Activated naive CD8-positive, alpha-beta T cell treated with anti-CD3 and anti-CD28 coated beads, Interleukin-2, amount 50 U/mL, for 24 hours (primary cell): ENCODE measurements around the gene SSBP3.

Experiments
- ATAC-seq: fragments of 150-1000 bp; cut with Tn5 transposase; one replicate; pipeline ENCODE4 v1.10.0; 2021
- DNase-seq: peaks from one replicate; pipeline ENCODE4 v3.0.0; 2021
- H3K27ac Mint-ChIP-seq: one replicate; pipeline ENCODE4 v1.8.0; 2021; ENCODE audit warnings: mild to moderate bottlenecking, mixed read lengths
- H3K27me3 Mint-ChIP-seq: one replicate; pipeline ENCODE4 v1.8.0; 2021; ENCODE audit warnings: mixed read lengths
- H3K36me3 Mint-ChIP-seq: one replicate; pipeline ENCODE4 v1.8.0; 2021; ENCODE audit warnings: low read depth, mixed read lengths
- H3K4me1 Mint-ChIP-seq: one replicate; pipeline ENCODE4 v1.8.0; 2021; ENCODE audit warnings: mixed read lengths
- H3K4me3 Mint-ChIP-seq: one replicate; pipeline ENCODE4 v1.8.0; 2021; ENCODE audit warnings: mild to moderate bottlenecking, moderate library complexity, mixed read lengths
- H3K9me3 Mint-ChIP-seq: one replicate; pipeline ENCODE4 v1.8.0; 2021; ENCODE audit warnings: mixed read lengths

Gene SSBP3

GRCh38 chr1:54262244-54262643, 143.9 kb downstream of the SSBP3 start:
- ATAC-seq (no peak), DNase-seq (no peak)
- no peaks in the 10 kb centered on the region for H3K4me1 Mint-ChIP-seq
- H3K4me3 Mint-ChIP-seq, result no peak overlapping the region
- no peaks in the 10 kb centered on the region for H3K36me3 Mint-ChIP-seq
- no peak overlapping the region for H3K27ac Mint-ChIP-seq
- no peaks in the 10 kb centered on the region for H3K9me3 Mint-ChIP-seq
- H3K27me3 Mint-ChIP-seq, result no peaks in the 10 kb centered on the region

DNA sequence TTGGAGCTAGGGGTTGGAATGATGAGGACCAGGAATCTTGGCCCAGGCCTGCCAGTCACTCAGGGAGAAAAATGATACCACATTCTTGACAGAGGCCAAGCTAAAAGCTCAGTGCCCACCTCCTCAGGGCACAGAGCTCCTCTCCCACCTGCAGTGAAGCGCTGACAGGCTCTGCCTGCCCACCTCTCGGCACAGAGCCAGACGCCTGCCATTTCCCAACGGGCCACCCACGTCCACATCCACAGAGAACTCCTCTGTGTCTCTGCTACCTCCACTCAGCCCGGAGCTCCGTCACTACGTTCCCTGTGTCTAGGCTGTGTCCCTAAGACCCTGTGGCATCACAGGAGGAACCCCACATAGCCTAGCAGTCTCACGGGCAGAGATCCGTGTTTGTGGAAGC, 145.4 kb downstream of the SSBP3 start:
- H3K9me3 Mint-ChIP-seq, result no peaks in the 10 kb centered on the region
- no peaks in the 10 kb centered on the region for H3K4me1 Mint-ChIP-seq
- H3K36me3 Mint-ChIP-seq, result no peaks in the 10 kb centered on the region
- ATAC-seq (no peak), DNase-seq (no peak)
- H3K27me3 Mint-ChIP-seq, result no peaks in the 10 kb centered on the region
- H3K4me3 Mint-ChIP-seq, result no peak overlapping the region
- no peak overlapping the region for H3K27ac Mint-ChIP-seq

GRCh38 chr1:54259546-54260140, 146.6 kb downstream of the SSBP3 start:
- Mint-ChIP-seq H3K27me3 (no peaks in the 10 kb centered on the region), H3K4me3 (no peak overlapping the region), H3K36me3 (no peaks in the 10 kb centered on the region), H3K4me1 (no peaks in the 10 kb centered on the region), H3K9me3 (no peaks in the 10 kb centered on the region), H3K27ac (no peak overlapping the region)
- ATAC-seq (no peak), DNase-seq (no peak)

DNA sequence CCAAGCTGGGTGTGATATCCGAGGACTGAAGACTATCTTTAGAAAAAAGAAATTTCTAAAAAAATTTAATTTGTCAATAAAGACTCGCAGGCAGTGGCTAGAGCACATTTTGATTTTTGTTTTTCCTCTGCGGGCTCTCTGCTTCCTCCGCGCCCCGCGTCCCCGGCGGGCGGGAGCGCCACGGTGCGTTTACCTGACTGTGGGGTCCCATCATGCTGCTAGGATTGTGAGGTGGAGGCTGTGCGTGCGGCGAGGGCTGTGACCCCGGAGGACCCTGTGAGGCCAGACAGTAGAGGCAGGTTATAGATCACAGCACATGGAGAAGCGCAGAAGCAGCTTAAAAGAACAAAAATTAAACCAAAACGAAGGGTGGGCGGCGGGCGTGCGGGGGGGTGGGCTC, 148.3 kb downstream of the SSBP3 start:
- Mint-ChIP-seq H3K9me3 (no peaks in the 10 kb centered on the region), H3K4me3 (no peak overlapping the region), H3K27ac (no peak overlapping the region), H3K36me3 (peaks cover 2% of the 10 kb centered on the region), H3K27me3 (no peaks in the 10 kb centered on the region), H3K4me1 (peaks cover under 1% of the 10 kb centered on the region)
- ATAC-seq, result no peak
- no peak for DNase-seq

- Mint-ChIP-seq H3K27ac (no peak overlapping the region), H3K4me3 (no peak overlapping the region), H3K4me1 (peaks cover 3% of the 10 kb centered on the region), H3K36me3 (peaks cover 2% of the 10 kb centered on the region), H3K9me3 (no peaks in the 10 kb centered on the region), H3K27me3 (no peaks in the 10 kb centered on the region)
- no peak for DNase-seq
- no peak for ATAC-seq
Observed at GRCh38 chr1:54257346-54257620, 148.9 kb downstream of the SSBP3 start.

- Mint-ChIP-seq H3K4me1 (peaks cover 3% of the 10 kb centered on the region), H3K27ac (no peak overlapping the region), H3K9me3 (no peaks in the 10 kb centered on the region), H3K4me3 (no peak overlapping the region), H3K36me3 (peaks cover 2% of the 10 kb centered on the region), H3K27me3 (no peaks in the 10 kb centered on the region)
- ATAC-seq, result no peak
- DNase-seq, result no peak
Observed at GRCh38 chr1:54256522-54257345, 149.5 kb downstream of the SSBP3 start.

- Mint-ChIP-seq H3K4me1 (peaks cover 3% of the 10 kb centered on the region), H3K36me3 (peaks cover 2% of the 10 kb centered on the region), H3K4me3 (no peak overlapping the region), H3K9me3 (no peaks in the 10 kb centered on the region), H3K27ac (no peak overlapping the region), H3K27me3 (no peaks in the 10 kb centered on the region)
- ATAC-seq (no peak), DNase-seq (no peak)
Observed at GRCh38 chr1:54255026-54255702, 151.0 kb downstream of the SSBP3 start.

DNA sequence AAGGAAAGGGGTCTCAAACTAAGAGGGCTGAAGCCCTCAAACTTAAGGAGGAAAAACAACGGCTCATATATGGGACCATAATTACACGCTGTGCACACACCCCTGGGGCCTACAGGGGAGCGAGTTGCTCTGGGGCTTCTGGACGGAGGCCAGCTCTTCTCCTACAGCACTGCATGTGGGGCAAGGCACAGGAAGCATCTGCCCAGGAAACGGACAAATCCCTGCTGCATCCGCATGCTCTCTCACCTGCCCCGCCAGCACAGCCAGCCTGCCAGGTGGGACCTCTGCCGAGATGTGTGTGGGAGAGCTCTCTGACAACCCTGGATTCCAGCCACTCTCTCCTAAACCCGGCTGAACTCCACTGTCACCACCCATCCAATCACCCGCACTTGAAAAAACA, 152.1 kb downstream of the SSBP3 start:
- DNase-seq, result no peak
- Mint-ChIP-seq H3K36me3 (peaks cover 2% of the 10 kb centered on the region), H3K27me3 (no peaks in the 10 kb centered on the region), H3K4me3 (no peak overlapping the region), H3K9me3 (no peaks in the 10 kb centered on the region), H3K4me1 (peaks cover 3% of the 10 kb centered on the region), H3K27ac (no peak overlapping the region)
- ATAC-seq, result no peak

DNA sequence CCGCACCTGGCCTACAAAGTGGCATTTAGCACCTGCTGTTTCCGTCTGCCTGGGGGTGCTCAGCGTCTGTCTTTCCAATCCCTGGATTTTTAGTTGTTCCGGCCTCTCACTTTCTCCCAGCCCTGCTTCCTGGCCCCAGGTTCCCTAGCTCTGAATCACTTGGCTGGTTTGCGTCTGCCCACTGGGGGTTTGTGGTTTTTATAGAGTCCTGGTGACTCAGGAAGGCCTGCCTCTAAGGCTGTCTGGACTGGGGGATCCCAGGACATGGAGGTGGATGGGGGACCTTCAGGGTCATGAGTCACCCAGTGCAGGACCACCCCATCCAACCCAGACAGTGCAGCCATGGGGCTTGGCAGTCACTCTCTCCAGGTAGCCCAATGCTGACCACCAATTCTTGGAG, 152.7 kb downstream of the SSBP3 start:
- Mint-ChIP-seq H3K27ac (peak overlapping the region; percentile 11), H3K9me3 (no peaks in the 10 kb centered on the region), H3K4me1 (peaks cover 3% of the 10 kb centered on the region), H3K36me3 (peaks cover 2% of the 10 kb centered on the region), H3K27me3 (no peaks in the 10 kb centered on the region), H3K4me3 (no peak overlapping the region)
- no peak for DNase-seq
- peak; percentile 30 for ATAC-seq

GRCh38 chr1:54252371-54252936, 153.7 kb downstream of the SSBP3 start:
- DNase-seq (no peak), ATAC-seq (no peak)
- Mint-ChIP-seq H3K27ac (no peak overlapping the region), H3K9me3 (no peaks in the 10 kb centered on the region), H3K36me3 (peaks cover 2% of the 10 kb centered on the region), H3K4me3 (no peak overlapping the region), H3K27me3 (no peaks in the 10 kb centered on the region), H3K4me1 (peaks cover 3% of the 10 kb centered on the region)

DNA sequence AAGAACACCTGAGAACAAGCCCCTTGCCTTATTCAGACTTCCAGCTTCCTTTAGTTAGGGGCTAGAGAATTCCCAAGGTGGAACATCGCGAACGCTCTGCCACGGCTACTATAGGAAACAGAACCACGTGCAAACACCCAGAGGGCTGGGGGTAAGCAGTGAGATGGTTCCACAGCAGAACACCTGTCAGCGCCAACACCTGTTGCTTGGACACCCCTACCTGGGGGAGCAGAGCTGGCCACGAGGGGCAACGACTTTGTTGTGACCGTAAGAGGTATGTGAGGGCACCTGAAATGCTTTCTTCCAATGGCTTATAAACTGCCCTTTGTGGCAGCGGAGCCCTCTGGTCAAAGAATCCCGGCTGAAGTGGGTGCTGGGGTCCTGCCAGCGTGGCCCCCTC, 155.5 kb downstream of the SSBP3 start:
- DNase-seq, result no peak
- no peak overlapping the region for H3K4me3 Mint-ChIP-seq
- H3K9me3 Mint-ChIP-seq, result no peaks in the 10 kb centered on the region
- no peak for ATAC-seq
- H3K4me1 Mint-ChIP-seq, result peaks cover 3% of the 10 kb centered on the region
- H3K36me3 Mint-ChIP-seq, result peaks cover 2% of the 10 kb centered on the region
- H3K27me3 Mint-ChIP-seq, result no peaks in the 10 kb centered on the region
- no peak overlapping the region for H3K27ac Mint-ChIP-seq

- Mint-ChIP-seq H3K4me3 (no peak overlapping the region), H3K36me3 (peaks cover 2% of the 10 kb centered on the region), H3K27me3 (no peaks in the 10 kb centered on the region), H3K4me1 (peaks cover 3% of the 10 kb centered on the region), H3K9me3 (no peaks in the 10 kb centered on the region), H3K27ac (no peak overlapping the region)
- no peak for DNase-seq
- no peak for ATAC-seq
Observed at GRCh38 chr1:54249819-54250435, 156.3 kb downstream of the SSBP3 start.

DNA sequence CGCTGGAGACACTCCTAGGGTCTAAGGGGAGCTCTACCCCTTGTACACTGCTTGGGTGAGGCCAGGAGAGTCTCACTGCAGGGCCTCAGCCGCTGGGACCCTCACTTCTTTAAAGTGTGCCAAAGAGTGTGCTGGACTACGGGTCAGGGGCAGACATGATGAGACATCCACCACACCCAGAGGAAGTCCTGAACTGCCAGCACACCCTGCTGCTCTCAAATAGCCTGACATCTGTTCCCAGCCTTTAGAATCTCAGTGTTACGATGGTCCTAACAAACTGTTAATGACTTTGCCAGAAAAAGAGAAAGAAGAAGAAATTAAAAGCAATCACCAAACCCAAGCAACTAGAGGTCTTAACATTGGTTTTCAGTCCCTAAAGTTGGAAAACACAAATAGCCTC, 157.2 kb downstream of the SSBP3 start:
- Mint-ChIP-seq H3K27ac (no peak overlapping the region), H3K36me3 (peaks cover 2% of the 10 kb centered on the region)

GRCh38 chr1:54247863-54248515, 158.2 kb downstream of the SSBP3 start:
- Mint-ChIP-seq H3K27ac (peak overlapping the region; percentile 31), H3K4me1 (peaks cover 3% of the 10 kb centered on the region), H3K27me3 (no peaks in the 10 kb centered on the region), H3K36me3 (no peaks in the 10 kb centered on the region), H3K9me3 (no peaks in the 10 kb centered on the region), H3K4me3 (no peak overlapping the region)
- ATAC-seq (no peak), DNase-seq (no peak)

More for the DNA sequence above, 157.2 kb downstream of the SSBP3 start:
- Mint-ChIP-seq H3K4me3 (no peak overlapping the region), H3K27me3 (no peaks in the 10 kb centered on the region), H3K4me1 (peaks cover 3% of the 10 kb centered on the region), H3K9me3 (no peaks in the 10 kb centered on the region)
- DNase-seq, result no peak
- no peak for ATAC-seq
